Stomach (tissue), 9 donors: ENCODE data around the gene DNAH1. TPM values are rescaled to one million over a fixed set of nuclear protein-coding genes. Genes with fewer than 3 reads are reported as not detected.

Experiments used
- DNase-seq, 2 donors: peaks; one replicate each; pipeline versions ENCODE4 v3.0.0 to v3.0.0-alpha.2; 2013 to 2019
- H3K27ac ChIP-seq, 5 donors: fragments of 200-600 bp in 4 of 5; sonication (generic) in 4 of 5; one replicate each; pipeline ENCODE4 v1.5.1; 2013 to 2019; ENCODE audit warnings: mild to moderate bottlenecking in 1 of 5, moderate library complexity in 1 of 5
- H3K27me3 ChIP-seq, 3 donors: fragments of 200-600 bp; sonication (generic); one replicate each; pipeline ENCODE4 v1.5.1; 2017 to 2019; ENCODE audit warnings: mixed run types in 1 of 3
- H3K36me3 ChIP-seq, 4 donors: fragments of 200-600 bp; sonication (generic); 1 replicate in 3 of 4; 2 replicates in 1 of 4; pipeline ENCODE4 v1.5.1; 2016 to 2019
- H3K4me1 ChIP-seq, 4 donors: fragments of 200-600 bp; sonication (generic); one replicate each; pipeline ENCODE4 v1.5.1; 2016 to 2019
- H3K4me3 ChIP-seq, 4 donors: fragments of 200-600 bp; sonication (generic) in 3 of 4; one replicate each; pipeline ENCODE4 v1.5.1; 2016 to 2019; ENCODE audit warnings: mild to moderate bottlenecking in 1 of 4
- H3K9me3 ChIP-seq, 4 donors: fragments of 200-600 bp; sonication (generic); one replicate each; pipeline ENCODE4 v1.5.1; 2016 to 2019
- CTCF ChIP-seq, 7 experiments: fragments of 450-650 bp in 4 of 7; fragments of 200-600 bp in 3 of 7; sonication (generic) in 3 of 7; IDR thresholded peaks; one replicate each; pipeline ENCODE4 v1.5.1; 2016 to 2019; ENCODE audit warnings: antibody characterized with exemption in 7 of 7, control low read depth in 2 of 7, mild to moderate bottlenecking in 1 of 7
- EP300 ChIP-seq: sonication (generic); formaldehyde crosslinking; IDR thresholded peaks from one replicate; pipeline ENCODE4 v1.6.1; 2017; ENCODE audit warnings: antibody characterized with exemption
- POLR2A ChIP-seq, 4 donors: fragments of 450-650 bp; IDR thresholded peaks; one replicate each; pipeline ENCODE4 v1.6.1; 2016; ENCODE audit warnings: antibody characterized with exemption in 4 of 4, control low read depth in 2 of 4, mild to moderate bottlenecking in 1 of 4, moderate library complexity in 1 of 4
- POLR2AphosphoS5 ChIP-seq, 3 donors: sonication (generic); formaldehyde crosslinking; IDR thresholded peaks; one replicate each; pipeline ENCODE4 v1.6.1; 2016; ENCODE audit warnings: antibody characterized with exemption in 3 of 3
- WGBS, 5 donors: extraction: QIAGEN DNeasy Blood & Tissue Kit in 3 of 5; methylation state at CpG; one replicate each; pipeline versions ENCODE4 v1.1.5 to v1.1.7; 2013 to 2018; 5-methylcytosine and 5-hydroxymethylcytosine counted together
- intact Hi-C: fragments of 100-400 bp; cut with DNase I; formaldehyde crosslinking; loops from one replicate; pipeline ENCODE4 v1.15.1; 2023; ENCODE audit warnings: low total_unique reads
- polyA plus RNA-seq, 3 donors: library from polyadenylated mRNA; stranded (reverse); fragments of 200-250 nt; gene quantifications; one replicate each; pipeline ENCODE4 v1.2.3, GENCODE V29; 2013
- total RNA-seq, 5 donors: library from RNA; depleted of rRNA; stranded (reverse); fragments of >200 nt; gene quantifications; one replicate each; pipeline versions ENCODE4 v1.1.0 to v1.2.3, GENCODE V29; 2014 to 2016
- donor health status: healthy with polysubstance abuse.
- donor health status: Bipolar disorder and iron deficiency.
- donor health status: healthy.

The DNAH1 gene
- total and polyA plus RNA-seq, 8 donors, result 1.9 to 57.6 (median 8.2) TPM

DNA sequence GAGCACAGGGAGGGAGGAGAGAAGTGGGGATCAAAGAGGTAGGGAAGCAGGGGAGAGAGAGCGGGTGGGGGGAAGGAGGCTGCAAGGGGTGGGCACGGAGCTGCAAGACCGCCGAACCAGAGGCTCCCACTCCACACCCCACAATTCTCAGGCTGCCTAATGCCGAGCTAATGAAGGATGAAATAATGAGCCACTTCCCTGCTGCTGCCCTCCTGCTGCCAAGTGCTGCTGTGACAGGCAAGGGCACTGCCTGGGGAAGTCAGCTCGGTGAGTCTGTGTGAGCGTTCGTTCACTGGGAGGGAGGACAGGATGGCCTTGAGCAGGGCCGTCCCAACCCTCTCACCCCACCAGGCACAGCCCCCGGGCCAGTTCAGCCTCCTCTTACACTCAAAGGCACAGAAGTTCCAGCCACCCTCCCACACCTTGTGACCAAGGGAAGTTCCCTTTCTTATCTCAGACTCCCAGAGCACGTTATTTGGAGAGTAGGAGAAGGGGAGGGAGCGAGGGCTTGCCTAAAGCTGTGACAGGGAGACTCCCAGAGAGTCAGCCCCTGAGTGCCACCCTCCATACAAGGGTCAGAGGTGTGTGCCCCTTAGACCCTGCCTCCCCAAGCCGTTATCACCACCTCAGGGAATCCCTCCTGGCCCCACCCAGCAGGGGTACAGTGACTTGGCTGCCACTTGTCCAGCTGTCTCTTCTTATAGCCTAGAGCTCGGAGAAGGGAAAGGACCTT, 16.1 kb upstream of the DNAH1 start:
- H3K4me3 ChIP-seq, result no peak overlapping the region
- TF ChIP-seq POLR2AphosphoS5 (IDR thresholded peaks at IDR 0.05), result peak in 1 of 3 donors; percentile 39
- TF ChIP-seq CTCF (IDR thresholded peaks at IDR 0.05), result peak in 3 of 7 experiments; percentile 15 to 19 (median 16)
- TF ChIP-seq POLR2A (IDR thresholded peaks at IDR 0.05), result no peak
- peak; percentile 62 to 83 for DNase-seq
- H3K36me3 ChIP-seq, result peaks cover 0 to 6% (median 3%) of the 10 kb centered on the region in 4 donors
- no peaks in the 10 kb centered on the region for H3K9me3 ChIP-seq
- H3K27me3 ChIP-seq, result peaks cover 0 to 6% (median 0%) of the 10 kb centered on the region in 3 donors
- H3K4me1 ChIP-seq, result peaks cover 11 to 31% (median 25%) of the 10 kb centered on the region in 4 donors
- intact Hi-C loops, result no loop called here
- WGBS, 5 donors, result 21 to 32% (median 25%) methylated on average over 14 of the region's 14 CpGs
- H3K27ac ChIP-seq, result no peak overlapping the region

DNA sequence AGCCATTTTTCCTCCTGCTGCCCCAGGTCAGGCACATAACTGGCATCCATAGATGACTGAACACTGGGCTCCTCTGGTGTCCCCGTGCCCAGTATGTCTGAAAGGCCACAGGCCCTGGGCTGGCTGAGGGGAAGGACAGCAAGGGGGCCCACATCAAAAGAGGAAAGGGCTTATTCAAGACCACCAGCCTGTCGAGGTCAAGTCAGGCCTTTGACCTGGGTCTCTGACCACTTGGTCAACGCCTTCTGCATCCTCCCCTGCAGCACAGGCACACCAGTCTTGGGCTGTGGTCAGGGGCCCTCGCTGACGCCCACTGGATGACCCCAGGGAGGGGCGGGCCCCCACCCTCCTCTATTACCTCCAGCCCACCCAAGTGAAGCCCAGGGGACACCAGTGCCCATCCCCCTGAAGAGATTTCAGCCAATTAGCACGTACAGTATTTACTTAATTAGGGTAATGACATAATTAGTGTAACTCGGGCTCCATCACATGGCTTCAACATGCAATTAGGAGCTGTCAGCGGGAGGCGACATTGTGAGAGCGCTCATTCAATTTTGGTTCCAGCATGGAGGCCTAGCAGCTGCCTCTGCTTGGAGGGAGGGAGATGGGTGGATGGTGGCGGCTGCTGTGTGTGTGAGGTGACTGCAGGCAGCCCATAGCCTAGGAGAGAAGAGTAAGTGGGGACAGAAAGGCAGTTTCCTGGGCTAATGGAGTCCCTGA, 13.5 kb upstream of the DNAH1 start:
- intact Hi-C loops, result no loop called here
- WGBS, 5 donors, result 81 to 95% (median 89%) methylated on average over 9 to 12 of the region's 12 CpGs
- Histone ChIP-seq H3K36me3 (no peaks in the 10 kb centered on the region), H3K9me3 (no peaks in the 10 kb centered on the region), H3K27me3 (peaks cover 0 to 6% (median 0%) of the 10 kb centered on the region in 3 donors), H3K4me3 (no peak overlapping the region), H3K4me1 (peaks cover 11 to 29% (median 25%) of the 10 kb centered on the region in 4 donors), H3K27ac (no peak overlapping the region)
- DNase-seq, result no peak
- TF ChIP-seq POLR2A (IDR thresholded peaks at IDR 0.05), result no peak
- no peak for TF ChIP-seq EP300
- TF ChIP-seq CTCF (IDR thresholded peaks at IDR 0.05), result no peak
- TF ChIP-seq POLR2AphosphoS5 (IDR thresholded peaks at IDR 0.05), result no peak

DNA sequence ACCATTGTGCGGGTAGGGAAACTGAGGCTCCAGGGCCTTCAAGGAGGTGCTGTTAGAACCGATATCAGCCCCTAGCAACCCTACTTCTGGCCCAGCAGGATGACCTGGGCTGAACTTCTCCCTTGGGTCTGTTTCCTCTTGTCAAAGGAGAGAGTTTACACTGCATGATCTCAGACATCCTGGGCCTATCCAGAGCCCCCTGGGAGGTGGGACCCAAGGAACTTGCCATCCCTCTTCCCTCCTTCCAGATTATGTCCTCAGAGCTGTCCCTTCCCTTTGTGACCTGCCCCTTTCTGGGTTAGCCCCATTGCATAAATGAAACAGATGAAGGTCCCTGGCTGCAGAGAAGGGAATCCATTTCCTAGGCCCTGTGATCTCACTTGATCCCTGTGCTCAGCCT, 12.3 kb upstream of the DNAH1 start:
- Histone ChIP-seq H3K4me1 (peaks cover 11 to 17% (median 17%) of the 10 kb centered on the region in 4 donors), H3K27me3 (no peaks in the 10 kb centered on the region), H3K36me3 (no peaks in the 10 kb centered on the region), H3K27ac (no peak overlapping the region), H3K4me3 (no peak overlapping the region), H3K9me3 (no peaks in the 10 kb centered on the region)
- WGBS, 5 donors, result 85 to 96% (median 93%) methylated on average over 2 of the region's 2 CpGs
- no peak for DNase-seq
- no peak for TF ChIP-seq EP300
- TF ChIP-seq POLR2AphosphoS5 (IDR thresholded peaks at IDR 0.05), result no peak
- no peak for TF ChIP-seq POLR2A (IDR thresholded peaks at IDR 0.05)
- TF ChIP-seq CTCF (IDR thresholded peaks at IDR 0.05), result no peak
- intact Hi-C loops, result no loop called here

GRCh38 chr3:52305926-52306325, 10.2 kb upstream of the DNAH1 start:
- H3K27me3 ChIP-seq, result no peaks in the 10 kb centered on the region
- DNase-seq, result no peak
- no peaks in the 10 kb centered on the region for H3K4me1 ChIP-seq
- peaks cover 0 to 19% (median 12%) of the 10 kb centered on the region in 4 donors for H3K36me3 ChIP-seq
- TF ChIP-seq POLR2A (IDR thresholded peaks at IDR 0.05) (no peak), CTCF (IDR thresholded peaks at IDR 0.05) (peak in 1 of 7 experiments; percentile 3)
- no peaks in the 10 kb centered on the region for H3K9me3 ChIP-seq
- no peak overlapping the region for H3K27ac ChIP-seq
- intact Hi-C loops, result no loop called here
- no peak overlapping the region for H3K4me3 ChIP-seq
- 83 to 97% (median 96%) methylated on average over 5 of the region's 5 CpGs for WGBS, 5 donors
